OCI-LY7 (cell line): ENCODE data around the gene RNF125. TPM values are rescaled to one million over a fixed set of nuclear protein-coding genes. Genes with fewer than 3 reads are reported as not detected.

ENCODE experiments used
- BruUV-seq: library from RNA; stranded (reverse); fragments of 400-500 nt; replicated peaks from 2 replicates; lab custom pipeline; 2021; lab: Mats Ljungman, UMichigan
- CTCF ChIA-PET: fragments of 300-600 bp; sonication (Branson Sonifier 250); formaldehyde crosslinking; loops from one replicate; lab custom pipeline; 2022; ENCODE audit warnings: antibody characterized with exemption; ENCODE audit not compliant: unreplicated experiment; lab: Charles Lee
- POLR2A ChIA-PET: fragments of 300-600 bp; sonication (Branson Sonifier 250); formaldehyde crosslinking; loops from one replicate; lab custom pipeline; 2022; ENCODE audit warnings: antibody characterized with exemption; lab: Charles Lee
- DNase-seq: peaks from one replicate; pipeline ENCODE4 v3.0.0-alpha.2; 2015; ENCODE audit warnings: low spot score
- H2AFZ ChIP-seq: fragments of 200-600 bp; sonication (generic), shearing (Covaris generic); 2 replicates; pipeline ENCODE4 v1.6.1; 2014; ENCODE audit warnings: mild to moderate bottlenecking, antibody characterized with exemption, low read length, moderate library complexity
- H3K27ac ChIP-seq: fragments of 200-600 bp; sonication (generic); 2 replicates; pipeline ENCODE4 v1.5.1; 2014; ENCODE audit warnings: mixed run types, low read depth, mild to moderate bottlenecking, moderate library complexity, low read length, inconsistent platforms; ENCODE audit not compliant: poor library complexity, severe bottlenecking
- H3K36me3 ChIP-seq: fragments of 200-600 bp; sonication (generic); 2 replicates; pipeline ENCODE4 v1.6.1; 2014; ENCODE audit warnings: mild to moderate bottlenecking, antibody characterized with exemption, low read length, moderate library complexity, mixed read lengths; ENCODE audit not compliant: insufficient read depth
- H3K4me1 ChIP-seq: fragments of 200-600 bp; sonication (generic); 2 replicates; pipeline ENCODE4 v1.5.1; 2014; ENCODE audit warnings: mild to moderate bottlenecking, low read length; ENCODE audit not compliant: insufficient read depth, poor library complexity, severe bottlenecking
- H3K4me2 ChIP-seq: fragments of 200-600 bp; sonication (generic); 2 replicates; pipeline ENCODE4 v1.6.1; 2014; ENCODE audit warnings: mild to moderate bottlenecking, low read length
- H3K4me3 ChIP-seq: fragments of 200-600 bp; sonication (generic); 2 replicates; pipeline ENCODE4 v1.5.1; 2014; ENCODE audit warnings: mild to moderate bottlenecking, low read depth, low read length; ENCODE audit not compliant: poor library complexity, severe bottlenecking
- H3K79me2 ChIP-seq: fragments of 200-600 bp; sonication (generic); 2 replicates; pipeline ENCODE4 v1.6.1; 2016; ENCODE audit warnings: low read depth, mild to moderate bottlenecking, low read length, moderate library complexity, mixed read lengths; ENCODE audit not compliant: insufficient read depth
- H3K9me2 ChIP-seq: fragments of 200-600 bp; sonication (generic); 2 replicates; pipeline ENCODE4 v1.6.1; 2016; ENCODE audit warnings: mild to moderate bottlenecking, low read length, mixed read lengths; ENCODE audit not compliant: insufficient read depth
- H3K9me3 ChIP-seq: fragments of 200-600 bp; sonication (generic); 2 replicates; pipeline ENCODE4 v1.6.1; 2014; ENCODE audit warnings: mild to moderate bottlenecking, mixed run types, low read length, mixed read lengths
- H4K20me1 ChIP-seq: fragments of 200-600 bp; sonication (generic); 2 replicates; pipeline ENCODE4 v1.6.1; 2014; ENCODE audit warnings: mild to moderate bottlenecking, antibody characterized with exemption, low read length, moderate library complexity, mixed read lengths; ENCODE audit not compliant: insufficient read depth
- EZH2phosphoT487 ChIP-seq: fragments of 200-600 bp; sonication (generic); IDR thresholded peaks from 2 replicates; pipeline ENCODE4 v1.6.1; 2018; ENCODE audit warnings: low read depth, borderline replicate concordance, mild to moderate bottlenecking, mixed run types, antibody characterized with exemption, low read length, moderate library complexity, mixed read lengths
- intact Hi-C: fragments of 100-400 bp; cut with micrococcal nuclease; formaldehyde crosslinking; loops from one replicate; pipeline ENCODE4 v1.10.0; 2022; ENCODE audit not compliant: unreplicated experiment
- total RNA-seq, 2 experiments: library from RNA; depleted of rRNA in 1 of 2; stranded (reverse); fragments of >200 nt in 1 of 2; shearing (Covaris generic) in 1 of 2; gene quantifications; 2 replicates each; pipeline ENCODE4 v1.2.3, GENCODE V29; 2014 to 2022
- TF ChIP-seq, protein P1 (sequence below): fragments of 200-600 bp; sonication (generic); conservative IDR thresholded peaks from 2 replicates; pipeline ENCODE4 v1.5.1; 2014; ENCODE audit warnings: mild to moderate bottlenecking, antibody characterized with exemption, low read length, moderate library complexity, mixed read lengths

RNF125 gene
- total RNA-seq, 2 experiments from 2014 or later, result 1.2 to 3.2 TPM

DNA sequence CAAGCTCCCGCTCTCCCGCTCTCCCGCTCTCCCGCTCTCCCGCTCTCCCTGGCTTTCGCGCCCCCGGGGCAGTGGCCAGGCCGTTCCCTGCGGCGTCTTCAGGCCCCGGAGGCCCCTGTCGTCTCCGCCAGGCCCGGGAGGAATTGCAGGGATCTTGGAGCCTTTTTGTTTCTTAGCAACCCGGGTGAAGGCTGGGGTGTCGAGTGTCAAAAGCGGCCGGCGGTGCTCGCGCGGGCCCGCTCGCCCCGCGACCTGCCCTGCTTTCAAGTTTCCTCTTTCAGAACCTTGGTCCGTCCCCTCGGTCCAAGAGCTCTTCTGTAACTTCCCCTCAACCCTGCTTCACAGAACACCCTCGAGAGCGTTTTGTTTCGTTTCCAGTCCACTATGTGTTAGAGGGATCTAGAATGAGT is 74.5 kb downstream of the RNF125 start:
- POLR2A ChIA-PET, result no interaction called here
- H3K4me1 ChIP-seq, result peaks cover 25% of the 10 kb centered on the region

DNA sequence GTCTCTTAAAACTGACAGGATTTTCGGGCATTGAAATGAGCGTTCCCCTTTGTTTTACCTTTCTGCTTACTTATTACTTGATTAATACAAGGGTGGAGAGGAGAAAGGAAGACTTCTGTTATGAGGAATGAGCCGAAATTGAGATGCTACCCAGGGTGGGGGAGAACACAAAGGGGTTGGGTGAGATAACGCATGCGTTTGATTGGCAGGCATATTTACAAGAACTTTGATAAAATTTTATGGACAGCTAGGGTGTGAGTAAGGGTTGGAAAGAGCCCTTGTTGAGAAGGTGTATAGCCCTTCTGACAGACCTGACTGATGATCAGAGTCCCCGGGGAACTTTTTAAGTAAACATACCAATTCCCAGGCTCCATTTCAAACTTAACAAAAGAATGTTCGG is 74.9 kb downstream of the RNF125 start:
- Histone ChIP-seq H2AFZ (no peak overlapping the region), H3K4me2 (peak overlapping the region; percentile 78), H3K27ac (peak overlapping the region; percentile 64), H3K4me1 (peaks cover 25% of the 10 kb centered on the region), H3K9me3 (no peaks in the 10 kb centered on the region), H4K20me1 (peaks cover 9% of the 10 kb centered on the region; the same call in 1 of the 2 replicates), H3K4me3 (peak overlapping the region; percentile 96), H3K36me3 (peaks cover 30% of the 10 kb centered on the region), H3K9me2 (no peaks in the 10 kb centered on the region), H3K79me2 (peaks cover 59% of the 10 kb centered on the region)
- ChIA-PET POLR2A (no interaction called here), CTCF (no interaction called here)
- intact Hi-C loops, result loop anchor here (5.0 kb wide), 1 partner anchor 406 kb away; no protein-coding TSS in a partner anchor
- no peak for DNase-seq
- TF ChIP-seq EZH2phosphoT487, result no peak
- TF ChIP-seq, protein P1, sequence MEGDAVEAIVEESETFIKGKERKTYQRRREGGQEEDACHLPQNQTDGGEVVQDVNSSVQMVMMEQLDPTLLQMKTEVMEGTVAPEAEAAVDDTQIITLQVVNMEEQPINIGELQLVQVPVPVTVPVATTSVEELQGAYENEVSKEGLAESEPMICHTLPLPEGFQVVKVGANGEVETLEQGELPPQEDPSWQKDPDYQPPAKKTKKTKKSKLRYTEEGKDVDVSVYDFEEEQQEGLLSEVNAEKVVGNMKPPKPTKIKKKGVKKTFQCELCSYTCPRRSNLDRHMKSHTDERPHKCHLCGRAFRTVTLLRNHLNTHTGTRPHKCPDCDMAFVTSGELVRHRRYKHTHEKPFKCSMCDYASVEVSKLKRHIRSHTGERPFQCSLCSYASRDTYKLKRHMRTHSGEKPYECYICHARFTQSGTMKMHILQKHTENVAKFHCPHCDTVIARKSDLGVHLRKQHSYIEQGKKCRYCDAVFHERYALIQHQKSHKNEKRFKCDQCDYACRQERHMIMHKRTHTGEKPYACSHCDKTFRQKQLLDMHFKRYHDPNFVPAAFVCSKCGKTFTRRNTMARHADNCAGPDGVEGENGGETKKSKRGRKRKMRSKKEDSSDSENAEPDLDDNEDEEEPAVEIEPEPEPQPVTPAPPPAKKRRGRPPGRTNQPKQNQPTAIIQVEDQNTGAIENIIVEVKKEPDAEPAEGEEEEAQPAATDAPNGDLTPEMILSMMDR, result no peak
- no TSS peak for BruUV-seq

More for the DNA sequence above, 74.5 kb downstream of the RNF125 start:
- H3K4me3 ChIP-seq, result peak overlapping the region; percentile 96
- H3K36me3 ChIP-seq, result peaks cover 30% of the 10 kb centered on the region
- peaks cover 55% of the 10 kb centered on the region for H3K79me2 ChIP-seq
- CTCF ChIA-PET, result no interaction called here
- H3K9me2 ChIP-seq, result no peaks in the 10 kb centered on the region
- peak; percentile 39 for DNase-seq
- H3K27ac ChIP-seq, result peak overlapping the region; percentile 64
- peaks cover 9% of the 10 kb centered on the region; the same call in 1 of the 2 replicates for H4K20me1 ChIP-seq
- H2AFZ ChIP-seq, result 0 out of 2 replicates have a peak overlapping the region, but pooled peaks have one; percentile 17
- BruUV-seq, result no TSS peak
- TF ChIP-seq, protein P1, result no peak
- TF ChIP-seq EZH2phosphoT487, result no peak
- H3K9me3 ChIP-seq, result no peaks in the 10 kb centered on the region
- H3K4me2 ChIP-seq, result peak overlapping the region; percentile 78
- intact Hi-C loops, result loop anchor here (5.0 kb wide), 1 partner anchor 406 kb away; no protein-coding TSS in a partner anchor

DNA sequence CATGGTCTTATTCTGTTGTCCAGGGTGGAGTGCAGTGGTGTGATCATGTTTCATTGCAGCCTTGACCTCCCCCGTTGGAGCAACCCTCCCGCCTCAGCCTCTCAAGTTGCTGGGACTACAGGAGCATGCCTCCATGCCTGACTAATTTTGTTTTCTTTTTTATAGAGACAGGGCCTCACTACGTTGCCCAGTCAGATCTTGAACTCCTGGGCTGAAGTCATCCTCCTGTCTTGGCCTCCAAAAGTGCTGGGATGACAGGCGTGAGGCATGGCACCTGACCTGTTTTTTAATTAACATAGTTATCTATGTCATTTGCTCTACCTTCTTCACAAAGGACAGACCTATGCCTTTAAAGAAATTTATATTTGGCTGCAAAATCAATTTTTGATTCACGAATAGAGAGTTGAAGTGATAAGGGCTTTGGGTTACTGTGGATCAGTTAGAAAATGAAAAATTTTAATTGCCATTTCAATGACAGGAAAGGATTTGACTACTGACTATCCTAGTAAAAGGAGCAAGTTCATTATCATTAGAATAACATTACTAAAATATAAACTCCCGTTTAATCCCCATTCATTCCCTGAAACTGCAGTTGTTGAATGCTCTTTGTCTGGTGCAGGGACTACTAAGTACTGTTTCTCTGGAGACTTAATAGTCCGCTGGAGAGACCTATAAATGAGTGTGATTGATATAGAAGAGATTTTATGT is 76.7 kb downstream of the RNF125 start:
- peak overlapping the region; percentile 78 for H3K4me2 ChIP-seq
- no peak overlapping the region for H2AFZ ChIP-seq
- no peaks in the 10 kb centered on the region for H3K9me3 ChIP-seq
- peaks cover 9% of the 10 kb centered on the region; the same call in 1 of the 2 replicates for H4K20me1 ChIP-seq
- no peak overlapping the region for H3K27ac ChIP-seq
- POLR2A ChIA-PET, result no interaction called here
- H3K36me3 ChIP-seq, result peaks cover 41% of the 10 kb centered on the region
- H3K4me3 ChIP-seq, result peak overlapping the region; percentile 96
- CTCF ChIA-PET, result no interaction called here
- H3K4me1 ChIP-seq, result peaks cover 25% of the 10 kb centered on the region
- BruUV-seq, result no TSS peak
- H3K79me2 ChIP-seq, result peaks cover 74% of the 10 kb centered on the region
- TF ChIP-seq, protein P1, result no peak
- TF ChIP-seq EZH2phosphoT487, result no peak
- intact Hi-C loops, result no loop called here
- DNase-seq, result no peak
- no peaks in the 10 kb centered on the region for H3K9me2 ChIP-seq
